GM23338 (cell line): ENCODE data around the gene FRY. TPM values are rescaled to one million over a fixed set of nuclear protein-coding genes. Genes with fewer than 3 reads are reported as not detected.

Source experiments
- ATAC-seq: fragments of 200-7000 bp; cut with Tn5 transposase; 3 replicates; pipeline ENCODE4 v1.9.1; 2020
- DNase-seq: peaks from one replicate; pipeline ENCODE4 v3.0.0-alpha.2; 2015; ENCODE audit warnings: low spot score
- H2AFZ ChIP-seq: fragments of 200-600 bp; sonication (generic); 2 replicates; pipeline ENCODE4 v1.8.0; 2016; ENCODE audit warnings: antibody characterized with exemption, mild to moderate bottlenecking, moderate library complexity
- H3F3A ChIP-seq: fragments of 200-600 bp; sonication (generic); replicated peaks from 2 replicates; pipeline ENCODE4 v1.8.0; 2017; ENCODE audit warnings: antibody characterized with exemption, mixed run types, low read depth
- H3K27ac ChIP-seq: fragments of 200-600 bp; sonication (generic); 2 replicates; pipeline ENCODE4 v1.6.1; 2016; ENCODE audit warnings: low read depth
- H3K27me3 ChIP-seq: fragments of 200-600 bp; sonication (generic); 2 replicates; pipeline ENCODE4 v1.8.0; 2016; ENCODE audit warnings: mild to moderate bottlenecking, mixed run types, moderate library complexity; ENCODE audit not compliant: insufficient read depth
- H3K36me3 ChIP-seq: fragments of 200-600 bp; sonication (generic); 2 replicates; pipeline ENCODE4 v1.8.0; 2016; ENCODE audit warnings: mild to moderate bottlenecking; ENCODE audit not compliant: insufficient read depth
- H3K4me1 ChIP-seq: fragments of 200-600 bp; sonication (generic); 2 replicates; pipeline ENCODE4 v1.8.0; 2016; ENCODE audit warnings: mild to moderate bottlenecking, moderate library complexity; ENCODE audit not compliant: insufficient read depth
- H3K4me2 ChIP-seq: fragments of 200-600 bp; sonication (generic); 2 replicates; pipeline ENCODE4 v1.7.1; 2017; ENCODE audit warnings: mixed run types
- H3K4me3 ChIP-seq: fragments of 200-600 bp; sonication (generic); 2 replicates; pipeline ENCODE4 v1.6.1; 2016; ENCODE audit warnings: mixed run types
- H3K79me2 ChIP-seq: fragments of 200-600 bp; sonication (generic); replicated peaks from 2 replicates; pipeline ENCODE4 v1.8.0; 2017; ENCODE audit warnings: mild to moderate bottlenecking; ENCODE audit not compliant: insufficient read depth
- H3K9me2 ChIP-seq: fragments of 200-600 bp; sonication (generic); 2 replicates; pipeline ENCODE4 v1.8.0; 2017; ENCODE audit not compliant: insufficient read depth
- H4K20me1 ChIP-seq: fragments of 200-600 bp; sonication (generic); replicated peaks from 2 replicates; pipeline ENCODE4 v1.8.0; 2017; ENCODE audit warnings: mild to moderate bottlenecking; ENCODE audit not compliant: insufficient read depth
- H3K27ac Mint-ChIP-seq: 2 replicates; pipeline ENCODE4 v1.8.0; 2020; ENCODE audit warnings: inconsistent platforms, mild to moderate bottlenecking, moderate library complexity, mixed read lengths
- H3K27me3 Mint-ChIP-seq: 3 replicates; pipeline ENCODE4 v1.8.0; 2022; ENCODE audit warnings: low read depth, mild to moderate bottlenecking, moderate library complexity, mixed read lengths, inconsistent platforms; ENCODE audit not compliant: insufficient read depth, poor library complexity
- H3K36me3 Mint-ChIP-seq: 3 replicates; pipeline ENCODE4 v1.8.0; 2021; ENCODE audit warnings: low read depth, mild to moderate bottlenecking, inconsistent platforms, moderate library complexity, mixed read lengths
- H3K4me1 Mint-ChIP-seq: 3 replicates; pipeline ENCODE4 v1.8.0; 2020; ENCODE audit warnings: mild to moderate bottlenecking, inconsistent platforms, mixed read lengths
- H3K4me3 Mint-ChIP-seq: 3 replicates; pipeline ENCODE4 v1.8.0; 2021; ENCODE audit warnings: moderate library complexity, mild to moderate bottlenecking, inconsistent platforms, mixed read lengths
- H3K9me3 Mint-ChIP-seq: 3 replicates; pipeline ENCODE4 v1.8.0; 2020; ENCODE audit warnings: moderate library complexity, mild to moderate bottlenecking, inconsistent platforms, mixed read lengths
- CREB1 ChIP-seq: fragments of 250-450 bp; sonication (Bioruptor Pico); IDR thresholded peaks from 2 replicates; pipeline ENCODE4 v1.5.0; 2020; ENCODE audit warnings: low read depth, mild to moderate bottlenecking, moderate library complexity
- CTCF ChIP-seq, 2 experiments: fragments of 200-600 bp in 1 of 2; sonication (generic) in 1 of 2; conservative IDR thresholded peaks; 2 replicates each; pipeline versions ENCODE4 v1.5.1 to v1.6.1; 2016 to 2017; ENCODE audit warnings: antibody characterized with exemption in 2 of 2, low read depth in 2 of 2, mild to moderate bottlenecking in 2 of 2, moderate library complexity in 1 of 2
- ETS1 ChIP-seq: IDR thresholded peaks from 2 replicates; pipeline ENCODE4 v1.6.1; 2016; ENCODE audit warnings: antibody characterized with exemption
- EZH2 ChIP-seq: fragments of 200-600 bp; sonication (generic); IDR thresholded peaks from one replicate; pipeline ENCODE4 v1.8.0; 2017; ENCODE audit warnings: antibody characterized with exemption, mild to moderate bottlenecking, low read depth; ENCODE audit not compliant: unreplicated experiment
- EZH2phosphoT487 ChIP-seq: fragments of 200-600 bp; sonication (generic); IDR thresholded peaks from one replicate; pipeline ENCODE4 v1.8.1; 2018; ENCODE audit warnings: antibody characterized with exemption; ENCODE audit not compliant: unreplicated experiment
- JUNB ChIP-seq: IDR thresholded peaks from one replicate; pipeline ENCODE4 v1.6.1; 2016; ENCODE audit warnings: antibody characterized with exemption; ENCODE audit not compliant: unreplicated experiment
- NANOG ChIP-seq: IDR thresholded peaks from 2 replicates; pipeline ENCODE4 v1.6.1; 2016; ENCODE audit warnings: antibody characterized with exemption, borderline replicate concordance
- POLR2AphosphoS5 ChIP-seq: IDR thresholded peaks from 2 replicates; pipeline ENCODE4 v1.6.1; 2016; ENCODE audit warnings: antibody characterized with exemption, low read depth
- STAT1 ChIP-seq: IDR thresholded peaks from one replicate; pipeline ENCODE4 v1.6.1; 2016; ENCODE audit warnings: antibody characterized with exemption; ENCODE audit not compliant: unreplicated experiment
- ZNF114 ChIP-seq: fragments of 250-450 bp; sonication (Bioruptor Pico); IDR thresholded peaks from 2 replicates; pipeline ENCODE4 v1.5.0; 2020; ENCODE audit warnings: mild to moderate bottlenecking, moderate library complexity
- ZNF331 ChIP-seq: fragments of 250-450 bp; sonication (Bioruptor Pico); IDR thresholded peaks from 2 replicates; pipeline ENCODE4 v1.5.0; 2020; ENCODE audit warnings: low read depth, mild to moderate bottlenecking, moderate library complexity
- ZNF462 ChIP-seq: fragments of 250-450 bp; sonication (Bioruptor Pico); IDR thresholded peaks from 2 replicates; pipeline ENCODE4 v1.5.0; 2020; ENCODE audit warnings: mild to moderate bottlenecking, moderate library complexity
- polyA plus RNA-seq: library from polyadenylated mRNA; unstranded; fragments of >200 nt; fragmentation: Nextera tagmentation; extraction: Ambion mirVana; gene quantifications from 2 replicates; pipeline ENCODE4 v1.2.1, GENCODE V29; 2016
- total RNA-seq: library from RNA; depleted of rRNA; stranded (reverse); fragments of >200 nt; shearing (Covaris generic); gene quantifications from 2 replicates; pipeline ENCODE4 v1.2.3, GENCODE V29; 2014
- TF ChIP-seq, protein P1 (sequence below): IDR thresholded peaks from one replicate; pipeline ENCODE4 v1.6.1; 2018; ENCODE audit warnings: antibody characterized with exemption; ENCODE audit not compliant: unreplicated experiment

The FRY gene
- total and polyA plus RNA-seq, 2 experiments from 2014 or later, result 2.4 to 10.1 TPM

GRCh38 chr13:32045537-32045936 is 14.0 kb downstream of the FRY start:
- peaks cover 25% of the 10 kb centered on the region for H3K4me1 Mint-ChIP-seq
- no peaks in the 10 kb centered on the region for H4K20me1 ChIP-seq
- DNase-seq (no peak), ATAC-seq (no peak)
- H3K4me1 ChIP-seq, result peaks cover 16% of the 10 kb centered on the region; the same call in 1 of the 2 replicates
- no peaks in the 10 kb centered on the region for H3K36me3 ChIP-seq
- H3F3A ChIP-seq, result no peaks in the 10 kb centered on the region
- H3K9me2 ChIP-seq, result peaks cover 5% of the 10 kb centered on the region; the same call in 1 of the 2 replicates
- no peak overlapping the region for H3K4me2 ChIP-seq
- H3K4me3 ChIP-seq, result no peak overlapping the region
- H3K27ac Mint-ChIP-seq, result no peak overlapping the region
- H3K36me3 Mint-ChIP-seq, result no peaks in the 10 kb centered on the region
- no peak overlapping the region for H3K4me3 Mint-ChIP-seq
- H3K27me3 ChIP-seq, result no peaks in the 10 kb centered on the region
- no peaks in the 10 kb centered on the region for H3K79me2 ChIP-seq
- TF ChIP-seq ETS1, result no peak
- no peak for TF ChIP-seq CTCF (conservative IDR thresholded peaks at IDR 0.05; ENCODE audit: low read depth in 2 of 2)
- no peak for TF ChIP-seq STAT1
- TF ChIP-seq EZH2, result no peak
- no peak for TF ChIP-seq ZNF114 (CRISPR knock-in tag)
- TF ChIP-seq ZNF331 (CRISPR knock-in tag), result no peak
- TF ChIP-seq POLR2AphosphoS5, result no peak
- no peak for TF ChIP-seq ZNF462 (CRISPR knock-in tag)
- TF ChIP-seq, protein P1, sequence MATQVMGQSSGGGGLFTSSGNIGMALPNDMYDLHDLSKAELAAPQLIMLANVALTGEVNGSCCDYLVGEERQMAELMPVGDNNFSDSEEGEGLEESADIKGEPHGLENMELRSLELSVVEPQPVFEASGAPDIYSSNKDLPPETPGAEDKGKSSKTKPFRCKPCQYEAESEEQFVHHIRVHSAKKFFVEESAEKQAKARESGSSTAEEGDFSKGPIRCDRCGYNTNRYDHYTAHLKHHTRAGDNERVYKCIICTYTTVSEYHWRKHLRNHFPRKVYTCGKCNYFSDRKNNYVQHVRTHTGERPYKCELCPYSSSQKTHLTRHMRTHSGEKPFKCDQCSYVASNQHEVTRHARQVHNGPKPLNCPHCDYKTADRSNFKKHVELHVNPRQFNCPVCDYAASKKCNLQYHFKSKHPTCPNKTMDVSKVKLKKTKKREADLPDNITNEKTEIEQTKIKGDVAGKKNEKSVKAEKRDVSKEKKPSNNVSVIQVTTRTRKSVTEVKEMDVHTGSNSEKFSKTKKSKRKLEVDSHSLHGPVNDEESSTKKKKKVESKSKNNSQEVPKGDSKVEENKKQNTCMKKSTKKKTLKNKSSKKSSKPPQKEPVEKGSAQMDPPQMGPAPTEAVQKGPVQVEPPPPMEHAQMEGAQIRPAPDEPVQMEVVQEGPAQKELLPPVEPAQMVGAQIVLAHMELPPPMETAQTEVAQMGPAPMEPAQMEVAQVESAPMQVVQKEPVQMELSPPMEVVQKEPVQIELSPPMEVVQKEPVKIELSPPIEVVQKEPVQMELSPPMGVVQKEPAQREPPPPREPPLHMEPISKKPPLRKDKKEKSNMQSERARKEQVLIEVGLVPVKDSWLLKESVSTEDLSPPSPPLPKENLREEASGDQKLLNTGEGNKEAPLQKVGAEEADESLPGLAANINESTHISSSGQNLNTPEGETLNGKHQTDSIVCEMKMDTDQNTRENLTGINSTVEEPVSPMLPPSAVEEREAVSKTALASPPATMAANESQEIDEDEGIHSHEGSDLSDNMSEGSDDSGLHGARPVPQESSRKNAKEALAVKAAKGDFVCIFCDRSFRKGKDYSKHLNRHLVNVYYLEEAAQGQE, result no peak
- TF ChIP-seq JUNB, result no peak
- no peak for TF ChIP-seq NANOG
- TF ChIP-seq CREB1 (CRISPR knock-in tag), result no peak
- TF ChIP-seq EZH2phosphoT487, result no peak
- no peak overlapping the region for H2AFZ ChIP-seq
- peak overlapping the region; percentile 64; the same call in 1 of the 2 replicates for H3K27ac ChIP-seq
- no peaks in the 10 kb centered on the region for H3K9me3 Mint-ChIP-seq
- H3K27me3 Mint-ChIP-seq, result peaks cover 2% of the 10 kb centered on the region
